Measurements from ENCODE around the gene ABCA1.

DNA sequence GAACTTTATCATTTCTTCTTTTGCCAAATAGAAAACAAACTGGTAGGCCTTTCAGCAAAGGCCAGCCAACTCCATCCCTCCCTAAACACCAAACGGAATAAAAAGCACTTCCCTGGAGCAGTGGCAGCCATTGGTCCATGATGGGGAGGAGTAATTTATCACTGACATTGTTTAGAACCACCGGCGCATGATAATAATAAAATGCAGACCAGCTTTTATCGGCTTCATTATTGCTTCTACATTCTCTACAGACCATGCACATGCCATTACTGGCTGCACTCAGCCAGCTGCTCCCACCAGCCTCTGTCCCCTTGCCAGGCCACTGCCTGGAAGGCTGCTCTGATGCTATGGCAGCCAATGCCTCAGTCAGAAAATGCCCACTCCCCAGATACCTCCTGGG, 45.9 kb downstream of the ABCA1 start:
- TF ChIP-seq CTCF (IDR thresholded peaks at IDR 0.05 in 4 of 5, conservative IDR thresholded peaks at IDR 0.05 in 1 of 5) = no peak
- TF ChIP-seq POLR2A (IDR thresholded peaks at IDR 0.05) = no peak
